Transverse colon (tissue), 4 donors: ENCODE measurements around the gene THSD4. TPM values are rescaled to one million over a fixed set of nuclear protein-coding genes. Genes with fewer than 3 reads are reported as not detected.

Experiments used
- DNase-seq: peaks from one replicate; pipeline ENCODE4 v3.0.0-alpha.2; 2019
- H3K27ac ChIP-seq, 4 donors: fragments of 200-600 bp; sonication (generic); 2 replicates each; pipeline ENCODE4 v1.5.1; 2016 to 2018; ENCODE audit warnings: inconsistent platforms in 4 of 4
- H3K27me3 ChIP-seq: fragments of 200-600 bp; sonication (generic); 2 replicates; pipeline ENCODE4 v1.5.1; 2017; ENCODE audit warnings: inconsistent platforms
- H3K36me3 ChIP-seq, 4 donors: fragments of 200-600 bp; sonication (generic); 2 replicates each; pipeline ENCODE4 v1.5.1; 2017 to 2019; ENCODE audit warnings: inconsistent platforms in 4 of 4
- H3K4me1 ChIP-seq, 4 donors: fragments of 200-600 bp; sonication (generic); 2 replicates each; pipeline ENCODE4 v1.5.1; 2017 to 2020; ENCODE audit warnings: inconsistent platforms in 4 of 4
- H3K4me3 ChIP-seq, 4 donors: fragments of 200-600 bp; sonication (generic); 1 replicate in 1 of 4; 2 replicates in 3 of 4; pipeline versions ENCODE4 v1.5.1 to v1.6.1; 2017 to 2019; ENCODE audit warnings: inconsistent platforms in 4 of 4
- H3K9me3 ChIP-seq, 2 donors: fragments of 200-600 bp; sonication (generic); 2 replicates each; pipeline ENCODE4 v1.5.1; 2017 to 2019; ENCODE audit warnings: inconsistent platforms in 2 of 2
- CTCF ChIP-seq, 5 experiments: fragments of 200-600 bp in 3 of 5; fragments of 450-650 bp in 2 of 5; sonication (generic) in 3 of 5; IDR thresholded peaks; 1 replicate in 2 of 5; 2 replicates in 3 of 5; pipeline ENCODE4 v1.5.1; 2016 to 2017; ENCODE audit warnings: antibody characterized with exemption in 5 of 5, inconsistent platforms in 3 of 5, mild to moderate bottlenecking in 2 of 5, moderate library complexity in 1 of 5
- EP300 ChIP-seq: sonication (generic); formaldehyde crosslinking; IDR thresholded peaks from one replicate; pipeline ENCODE4 v1.6.1; 2017; ENCODE audit warnings: antibody characterized with exemption, low read depth
- POLR2A ChIP-seq: fragments of 450-650 bp; IDR thresholded peaks from one replicate; pipeline ENCODE4 v1.6.1; 2016; ENCODE audit warnings: antibody characterized with exemption, mild to moderate bottlenecking, moderate library complexity
- POLR2AphosphoS5 ChIP-seq, 3 donors: sonication (generic); formaldehyde crosslinking; IDR thresholded peaks; one replicate each; pipeline ENCODE4 v1.6.1; 2016; ENCODE audit warnings: antibody characterized with exemption in 3 of 3
- WGBS, 2 donors: methylation state at CpG; one replicate each; pipeline ENCODE4 v1.1.5; 2018; ENCODE audit warnings: low coverage in 1 of 2; 5-methylcytosine and 5-hydroxymethylcytosine counted together
- in situ Hi-C, 4 donors: fragments of 200-750 bp; cut with MboI; loops; one replicate each; pipeline versions ENCODE4 v1.15.0 to v1.15.1; 2017; ENCODE audit warnings: low sequenced_read_pairs in 3 of 4, low pct_ligation_motif_present in 1 of 4, low pct_unique_long_range_greater_than_20kb in 1 of 4
- intact Hi-C: fragments of 100-400 bp; cut with DNase I; formaldehyde crosslinking; loops from one replicate; pipeline ENCODE4 v1.15.1; 2023; ENCODE audit warnings: low total_unique reads
- total RNA-seq, 4 donors: library from RNA; depleted of rRNA; stranded (reverse); fragments of >200 nt; gene quantifications; one replicate each; pipeline ENCODE4 v1.1.0, GENCODE V29; 2016

Gene THSD4
- total RNA-seq, 4 donors from 2014 or later = 13.3 to 57.2 (median 47.4) TPM

DNA sequence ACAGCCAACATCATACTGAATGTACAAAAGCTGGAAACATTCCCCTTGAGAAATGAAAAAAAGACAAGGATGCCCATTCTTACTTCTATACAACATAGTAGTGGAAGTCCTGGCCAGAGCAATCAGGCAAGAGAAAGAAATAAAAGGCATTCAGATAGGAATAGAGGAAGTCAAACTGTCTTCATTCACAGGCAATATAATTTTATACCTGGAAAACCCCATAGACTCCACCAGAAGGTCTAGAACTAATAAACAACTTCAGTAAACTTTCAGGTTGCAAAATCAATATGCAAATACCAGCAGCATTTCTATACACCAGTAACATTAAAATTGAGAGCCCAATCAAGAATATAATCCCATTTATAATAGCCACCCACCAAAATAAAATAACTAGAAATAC lies 27.1 kb upstream of the THSD4 start:
- H3K36me3 ChIP-seq = no peaks in the 10 kb centered on the region
- peaks cover 0 to 7% of the 10 kb centered on the region in 2 donors for H3K9me3 ChIP-seq
- H3K27me3 ChIP-seq = no peaks in the 10 kb centered on the region
- no peak for TF ChIP-seq POLR2A
- TF ChIP-seq POLR2AphosphoS5 (IDR thresholded peaks at IDR 0.05) = no peak
- TF ChIP-seq EP300 = no peak
- no peak for TF ChIP-seq CTCF (IDR thresholded peaks at IDR 0.05)
- intact Hi-C loops = no loop called here
- in situ Hi-C loops = no loop called here
- H3K4me3 ChIP-seq = no peak overlapping the region
- H3K4me1 ChIP-seq = peaks cover 0 to 5% (median 0%) of the 10 kb centered on the region in 4 donors
- DNase-seq = no peak
- H3K27ac ChIP-seq = no peak overlapping the region

GRCh38 chr15:71088683-71089082 lies 26.6 kb upstream of the THSD4 start:
- H3K27ac ChIP-seq = no peak overlapping the region
- intact Hi-C loops = no loop called here
- no peaks in the 10 kb centered on the region for H3K36me3 ChIP-seq
- WGBS, 2 donors = 96% methylated on average over 1 of the region's 1 CpG; no CpG with 5 or more reads in 1 of the 2 donors
- H3K4me1 ChIP-seq = peaks cover 0 to 6% (median 0%) of the 10 kb centered on the region in 4 donors
- no peak overlapping the region for H3K4me3 ChIP-seq
- H3K9me3 ChIP-seq = peaks cover 0 to 7% of the 10 kb centered on the region in 2 donors
- no peak for DNase-seq
- in situ Hi-C loops = no loop called here
- H3K27me3 ChIP-seq = no peaks in the 10 kb centered on the region
- TF ChIP-seq POLR2A (no peak), EP300 (no peak), POLR2AphosphoS5 (IDR thresholded peaks at IDR 0.05) (no peak), CTCF (IDR thresholded peaks at IDR 0.05) (no peak)

- intact Hi-C loops = no loop called here
These were observed 25.5 kb upstream of the THSD4 start for GRCh38 chr15:71089801-71090200.

GRCh38 chr15:71091601-71092000 lies 23.7 kb upstream of the THSD4 start:
- Histone ChIP-seq H3K9me3 (peaks cover 0 to 7% of the 10 kb centered on the region in 2 donors), H3K27ac (no peak overlapping the region), H3K36me3 (no peaks in the 10 kb centered on the region), H3K4me3 (no peak overlapping the region), H3K4me1 (peaks cover 0 to 6% (median 0%) of the 10 kb centered on the region in 4 donors), H3K27me3 (no peaks in the 10 kb centered on the region)
- intact Hi-C loops (no loop called here), in situ Hi-C loops (no loop called here)
- DNase-seq = no peak
- no peak for TF ChIP-seq EP300
- no peak for TF ChIP-seq POLR2AphosphoS5 (IDR thresholded peaks at IDR 0.05)
- TF ChIP-seq POLR2A = no peak
- TF ChIP-seq CTCF (IDR thresholded peaks at IDR 0.05) = no peak
- WGBS, 2 donors = 60 to 86% methylated on average over 1 of the region's 1 CpG

More at GRCh38 chr15:71089801-71090200, 25.5 kb upstream of the THSD4 start:
- in situ Hi-C loops = no loop called here
- DNase-seq = no peak
- H3K9me3 ChIP-seq = peaks cover 0 to 7% of the 10 kb centered on the region in 2 donors
- H3K4me1 ChIP-seq = peaks cover 0 to 6% (median 0%) of the 10 kb centered on the region in 4 donors
- H3K27ac ChIP-seq = no peak overlapping the region
- H3K4me3 ChIP-seq = no peak overlapping the region
- no peaks in the 10 kb centered on the region for H3K36me3 ChIP-seq
- no peaks in the 10 kb centered on the region for H3K27me3 ChIP-seq
- WGBS, 2 donors = 24 to 38% methylated on average over 1 of the region's 1 CpG
- TF ChIP-seq POLR2AphosphoS5 (IDR thresholded peaks at IDR 0.05) = no peak
- no peak for TF ChIP-seq POLR2A
- no peak for TF ChIP-seq CTCF (IDR thresholded peaks at IDR 0.05)
- TF ChIP-seq EP300 = no peak
